CD4-positive, alpha-beta T cell (primary cell): ENCODE data around the gene MRPL39. TPM values are rescaled to one million over a fixed set of nuclear protein-coding genes. Genes with fewer than 3 reads are reported as not detected.

Source experiments
- ATAC-seq: fragments of 200-7000 bp; cut with Tn5 transposase; one replicate; pipeline ENCODE4 v1.10.0; 2022; ENCODE audit warnings: mild to moderate bottlenecking; ENCODE audit not compliant: poor library complexity
- CTCF ChIA-PET: fragments of 350-600 bp; sonication (Branson Sonifier 250); formaldehyde crosslinking; loops from one replicate; lab custom pipeline; 2021; ENCODE audit warnings: antibody characterized with exemption, inconsistent platforms; lab: Charles Lee
- POLR2A ChIA-PET: fragments of 350-600 bp; sonication (Branson Sonifier 250); formaldehyde crosslinking; loops from one replicate; lab custom pipeline; 2021; ENCODE audit warnings: antibody characterized with exemption, inconsistent platforms; lab: Charles Lee
- DNase-seq, 14 experiments: peaks; one replicate each; pipeline ENCODE4 v3.0.0-alpha.2; 2013 to 2020; ENCODE audit warnings: mixed read lengths in 2 of 14
- H3K27ac ChIP-seq, 2 donors: one replicate each; pipeline versions ENCODE4 v1.5.1 to v1.7.0; 2013; ENCODE audit warnings: low read length in 2 of 2, low read depth in 1 of 2, mild to moderate bottlenecking in 1 of 2
- H3K27me3 ChIP-seq, 2 experiments: 1 replicate in 1 of 2; 2 replicates in 1 of 2; pipeline versions ENCODE4 v1.6.1 to v1.7.0; 2013; ENCODE audit warnings: low read length in 2 of 2, control low read depth in 1 of 2, mild to moderate bottlenecking in 1 of 2, moderate library complexity in 1 of 2; ENCODE audit not compliant: insufficient read depth in 2 of 2, control insufficient read depth in 1 of 2
- H3K36me3 ChIP-seq: one replicate; pipeline ENCODE4 v1.6.1; 2013; ENCODE audit warnings: low read length, control low read depth; ENCODE audit not compliant: insufficient read depth
- H3K4me1 ChIP-seq: one replicate; pipeline ENCODE4 v1.6.1; 2013; ENCODE audit warnings: low read length, control low read depth; ENCODE audit not compliant: insufficient read depth
- H3K4me3 ChIP-seq: one replicate; pipeline ENCODE4 v1.5.1; 2013; ENCODE audit warnings: mild to moderate bottlenecking, low read length, moderate library complexity
- H3K9me3 ChIP-seq, 2 experiments: 1 replicate in 1 of 2; 2 replicates in 1 of 2; pipeline versions ENCODE4 v1.6.1 to v1.7.0; 2013; ENCODE audit warnings: low read length in 2 of 2, mild to moderate bottlenecking in 2 of 2, control low read depth in 1 of 2, moderate library complexity in 1 of 2; ENCODE audit not compliant: control insufficient read depth in 1 of 2, insufficient read depth in 1 of 2
- H3K27ac Mint-ChIP-seq: one replicate; pipeline ENCODE4 v1.8.0; 2020; ENCODE audit warnings: mixed read lengths
- H3K27me3 Mint-ChIP-seq: one replicate; pipeline ENCODE4 v1.8.0; 2021; ENCODE audit warnings: mixed read lengths
- H3K36me3 Mint-ChIP-seq: one replicate; pipeline ENCODE4 v1.8.0; 2021; ENCODE audit warnings: low read depth, mixed read lengths
- H3K4me1 Mint-ChIP-seq: one replicate; pipeline ENCODE4 v1.8.0; 2021; ENCODE audit warnings: low read depth, mixed read lengths
- H3K4me3 Mint-ChIP-seq: one replicate; pipeline ENCODE4 v1.8.0; 2020; ENCODE audit warnings: mild to moderate bottlenecking, mixed read lengths
- H3K9me3 Mint-ChIP-seq: one replicate; pipeline ENCODE4 v1.8.0; 2020; ENCODE audit warnings: mixed read lengths
- intact Hi-C, 2 experiments: fragments of 100-400 bp; cut with DNase I in 1 of 2; cut with micrococcal nuclease in 1 of 2; formaldehyde crosslinking; loops; one replicate each; pipeline versions ENCODE4 v1.15.1 to v1.9.0; 2023 to 2025; cut with DNase I, micrococcal nuclease
- total RNA-seq, 174 experiments: library from RNA in 2 of 174; stranded (reverse) in 2 of 174; gene quantifications; one replicate each; pipeline ENCODE4 v1.2.3 and lab custom pipeline; 2021 to 2026
- TF ChIP-seq, protein P1 (sequence below): fragments of 200-600 bp; IDR thresholded peaks from one replicate; pipeline ENCODE4 v1.8.0; 2022; ENCODE audit warnings: antibody characterized with exemption, mild to moderate bottlenecking

MRPL39 gene
- total RNA-seq, 2 experiments from 2014 or later = 10.7 to 15.2 TPM

DNA sequence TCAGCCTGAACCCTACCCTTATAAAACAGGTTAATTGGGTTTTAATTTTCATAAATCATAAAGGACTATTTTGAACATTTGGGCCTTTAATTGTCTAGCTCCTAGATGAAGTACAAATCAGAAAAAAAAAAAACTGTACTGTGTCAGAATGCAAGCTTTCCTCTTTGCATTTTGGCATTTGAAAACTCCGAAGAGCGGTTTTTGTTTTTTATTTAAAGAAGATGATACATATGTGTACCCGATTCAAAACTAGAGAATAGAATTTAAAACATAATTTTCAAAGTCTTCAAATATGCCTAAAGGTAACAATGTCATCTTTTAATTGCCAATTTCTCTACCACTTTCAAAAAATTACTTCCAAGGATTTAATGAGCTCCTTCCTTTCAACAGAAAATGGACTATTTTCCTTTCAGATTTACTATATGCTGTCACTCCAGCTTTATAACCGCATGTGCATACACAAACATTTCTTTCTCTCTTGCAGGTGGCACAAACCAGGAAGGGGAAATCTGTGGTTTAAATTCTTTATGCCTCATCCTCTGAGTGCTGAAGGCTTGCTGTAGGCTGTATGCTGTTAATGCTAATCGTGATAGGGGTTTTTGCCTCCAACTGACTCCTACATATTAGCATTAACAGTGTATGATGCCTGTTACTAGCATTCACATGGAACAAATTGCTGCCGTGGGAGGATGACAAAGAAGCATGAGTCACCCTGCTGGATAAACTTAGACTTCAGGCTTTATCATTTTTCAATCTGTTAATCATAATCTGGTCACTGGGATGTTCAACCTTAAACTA lies 33.7 kb downstream of the MRPL39 start:
- Mint-ChIP-seq H3K9me3 (no peaks in the 10 kb centered on the region), H3K4me3 (peak overlapping the region; percentile 84), H3K36me3 (peaks cover 14% of the 10 kb centered on the region), H3K27ac (peak overlapping the region; percentile 85), H3K27me3 (no peaks in the 10 kb centered on the region), H3K4me1 (peaks cover 73% of the 10 kb centered on the region)
- POLR2A ChIA-PET = interaction anchor here (0.6 to 5.2 kb wide), 7 partner anchors 10 to 161 kb away, joined by 3 to 31 read pairs (median 4); partner anchors contain the start of genes ATP5PF, GABPA and MRPL39
- TF ChIP-seq, protein P1, sequence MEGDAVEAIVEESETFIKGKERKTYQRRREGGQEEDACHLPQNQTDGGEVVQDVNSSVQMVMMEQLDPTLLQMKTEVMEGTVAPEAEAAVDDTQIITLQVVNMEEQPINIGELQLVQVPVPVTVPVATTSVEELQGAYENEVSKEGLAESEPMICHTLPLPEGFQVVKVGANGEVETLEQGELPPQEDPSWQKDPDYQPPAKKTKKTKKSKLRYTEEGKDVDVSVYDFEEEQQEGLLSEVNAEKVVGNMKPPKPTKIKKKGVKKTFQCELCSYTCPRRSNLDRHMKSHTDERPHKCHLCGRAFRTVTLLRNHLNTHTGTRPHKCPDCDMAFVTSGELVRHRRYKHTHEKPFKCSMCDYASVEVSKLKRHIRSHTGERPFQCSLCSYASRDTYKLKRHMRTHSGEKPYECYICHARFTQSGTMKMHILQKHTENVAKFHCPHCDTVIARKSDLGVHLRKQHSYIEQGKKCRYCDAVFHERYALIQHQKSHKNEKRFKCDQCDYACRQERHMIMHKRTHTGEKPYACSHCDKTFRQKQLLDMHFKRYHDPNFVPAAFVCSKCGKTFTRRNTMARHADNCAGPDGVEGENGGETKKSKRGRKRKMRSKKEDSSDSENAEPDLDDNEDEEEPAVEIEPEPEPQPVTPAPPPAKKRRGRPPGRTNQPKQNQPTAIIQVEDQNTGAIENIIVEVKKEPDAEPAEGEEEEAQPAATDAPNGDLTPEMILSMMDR = no peak
- Histone ChIP-seq H3K4me3 (peak overlapping the region; percentile 32), H3K9me3 (no peaks in the 10 kb centered on the region), H3K27ac (peak overlapping the region; percentile 59 to 82), H3K27me3 (no peaks in the 10 kb centered on the region), H3K36me3 (peaks cover 2% of the 10 kb centered on the region), H3K4me1 (peaks cover 8% of the 10 kb centered on the region)
- intact Hi-C loops = loop anchor here in 1 of 2 experiments (1.0 to 5.0 kb wide), 4 partner anchors 11 to 151 kb away; partner anchors contain the start of gene MRPL39
- peak in 9 of 14 experiments; percentile 6 to 84 (median 22) for DNase-seq
- peak; percentile 83 for ATAC-seq
- CTCF ChIA-PET = interaction anchor here (0.6 to 1.8 kb wide), 6 partner anchors 9 to 211 kb away, joined by 3 to 5 read pairs (median 3); partner anchors contain the start of gene MRPL39

DNA sequence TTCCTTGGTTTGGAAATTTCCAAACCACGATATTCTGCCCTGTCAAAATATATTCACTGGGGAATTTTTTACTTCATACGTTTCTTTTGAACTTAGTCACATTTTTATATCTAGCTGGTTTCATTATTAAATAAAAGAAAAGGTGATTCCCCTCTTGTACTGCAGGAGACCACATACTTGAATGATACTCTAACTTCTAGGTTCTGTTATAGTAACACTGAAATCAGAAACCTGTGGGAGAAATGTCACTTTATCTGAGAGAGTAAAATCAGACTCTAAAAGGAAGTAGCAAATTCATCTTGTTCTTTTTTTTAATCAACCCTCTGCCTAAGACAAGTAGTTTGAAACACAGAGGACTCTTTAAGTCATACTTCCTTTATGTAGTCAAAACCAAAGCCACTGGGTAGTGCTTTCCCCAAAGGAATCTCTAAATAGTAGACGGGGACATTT lies 34.4 kb downstream of the MRPL39 start:
- peak overlapping the region; percentile 59 to 82 for H3K27ac ChIP-seq
- intact Hi-C loops = loop anchor here in 1 of 2 experiments (1.0 to 5.0 kb wide), 4 partner anchors 11 to 151 kb away; partner anchors contain the start of gene MRPL39
- POLR2A ChIA-PET = interaction anchor here (0.6 to 5.2 kb wide), 5 partner anchors 9 to 162 kb away, joined by 3 to 31 read pairs (median 4); partner anchors contain the start of genes ATP5PF and GABPA
- H3K36me3 ChIP-seq = peaks cover 2% of the 10 kb centered on the region
- no peaks in the 10 kb centered on the region for H3K27me3 ChIP-seq
- TF ChIP-seq, protein P1 = no peak
- H3K9me3 ChIP-seq = no peaks in the 10 kb centered on the region
- Mint-ChIP-seq H3K4me3 (peak overlapping the region; percentile 84), H3K27me3 (no peaks in the 10 kb centered on the region), H3K27ac (peak overlapping the region; percentile 85), H3K36me3 (peaks cover 14% of the 10 kb centered on the region), H3K9me3 (no peaks in the 10 kb centered on the region), H3K4me1 (peaks cover 73% of the 10 kb centered on the region)
- CTCF ChIA-PET = interaction anchor here (0.6 to 1.2 kb wide), 4 partner anchors 9 to 211 kb away, joined by 3 to 4 read pairs (median 3); no protein-coding TSS in a partner anchor
- H3K4me3 ChIP-seq = peak overlapping the region; percentile 32
- DNase-seq (peak in 3 of 14 experiments; percentile 60 to 76 (median 70)), ATAC-seq (peak; percentile 61)
- H3K4me1 ChIP-seq = peaks cover 7% of the 10 kb centered on the region

DNA sequence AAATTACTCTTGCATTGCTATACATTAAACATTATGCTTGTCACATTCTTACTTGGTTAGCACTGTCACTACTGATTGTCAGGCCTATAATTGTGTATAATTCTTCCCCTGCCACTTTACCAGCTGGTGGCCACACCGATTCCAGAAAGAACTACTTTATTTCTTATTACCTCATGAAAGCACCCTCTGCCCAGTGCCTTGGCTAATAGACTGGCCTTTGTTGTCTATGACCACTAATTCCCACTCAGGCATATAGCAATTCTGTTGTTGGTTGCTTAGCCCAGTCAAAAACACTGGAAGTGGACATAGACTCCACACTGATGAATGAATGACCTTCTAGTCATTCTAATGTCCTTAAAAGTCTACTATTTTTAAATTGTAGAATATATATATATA lies 35.6 kb downstream of the MRPL39 start:
- CTCF ChIA-PET = interaction anchor here (1.1 kb wide), 1 partner anchor 10 kb away, joined by 3 read pairs; no protein-coding TSS in a partner anchor
- Mint-ChIP-seq H3K27me3 (no peaks in the 10 kb centered on the region), H3K36me3 (peaks cover 9% of the 10 kb centered on the region), H3K4me1 (peaks cover 77% of the 10 kb centered on the region), H3K27ac (peak overlapping the region; percentile 50), H3K9me3 (no peaks in the 10 kb centered on the region), H3K4me3 (no peak overlapping the region)
- Histone ChIP-seq H3K9me3 (no peaks in the 10 kb centered on the region), H3K27me3 (no peaks in the 10 kb centered on the region), H3K36me3 (peaks cover 2% of the 10 kb centered on the region), H3K27ac (no peak overlapping the region), H3K4me3 (no peak overlapping the region), H3K4me1 (peaks cover 14% of the 10 kb centered on the region)
- POLR2A ChIA-PET = interaction anchor here (0.7 to 5.2 kb wide), 2 partner anchors 8 to 66 kb away, joined by 3 to 31 read pairs; no protein-coding TSS in a partner anchor
- no peak for ATAC-seq
- intact Hi-C loops = loop anchor here in 1 of 2 experiments (5.0 kb wide), 3 partner anchors 36 to 149 kb away; partner anchors contain the start of gene MRPL39
- TF ChIP-seq, protein P1 = no peak
- no peak for DNase-seq
